ENCODE results near the gene ZP1. TPM values are rescaled to one million over a fixed set of nuclear protein-coding genes. Genes with fewer than 3 reads are reported as not detected.

The ZP1 gene
- polyA plus RNA-seq, 1 donor, result 0.07 TPM

- DNase-seq, result no peak
- Histone ChIP-seq H3K27me3 (ENCODE audit: control insufficient read depth, insufficient read depth, low read length) (no peaks in the 10 kb centered on the region), H3K4me1 (ENCODE audit: control insufficient read depth, insufficient read depth, low read length) (peaks cover 8% of the 10 kb centered on the region), H3K9me3 (ENCODE audit: control insufficient read depth, low read depth, low read length) (no peaks in the 10 kb centered on the region), H3K27ac (ENCODE audit: low read length) (no peak overlapping the region), H3K36me3 (ENCODE audit: control insufficient read depth, insufficient read depth, low read length) (no peaks in the 10 kb centered on the region), H3K4me3 (ENCODE audit: low read length) (no peak overlapping the region)
- 100% methylated on average over 1 of the region's 6 CpGs for WGBS (ENCODE audit: insufficient coverage, low lambda C conversion rate)
These were observed 5.0 kb downstream of the ZP1 start for GRCh38 chr11:60872124-60872960.

GRCh38 chr11:60872961-60873524 is 5.7 kb downstream of the ZP1 start:
- Histone ChIP-seq H3K4me1 (ENCODE audit: control insufficient read depth, insufficient read depth, low read length) (peaks cover 8% of the 10 kb centered on the region), H3K4me3 (ENCODE audit: low read length) (no peak overlapping the region), H3K27me3 (ENCODE audit: control insufficient read depth, insufficient read depth, low read length) (no peaks in the 10 kb centered on the region), H3K36me3 (ENCODE audit: control insufficient read depth, insufficient read depth, low read length) (no peaks in the 10 kb centered on the region), H3K27ac (ENCODE audit: low read length) (no peak overlapping the region), H3K9me3 (ENCODE audit: control insufficient read depth, low read depth, low read length) (no peaks in the 10 kb centered on the region)
- no peak for DNase-seq
- no CpG with 5 or more reads among the region's 16 CpGs for WGBS (ENCODE audit: insufficient coverage, low lambda C conversion rate)

GRCh38 chr11:60873533-60873932 is 6.2 kb downstream of the ZP1 start:
- no peak for DNase-seq
- no peak overlapping the region for H3K27ac ChIP-seq (ENCODE audit: low read length)

GRCh38 chr11:60874421-60875365 is 7.4 kb downstream of the ZP1 start:
- no peak for DNase-seq
- Histone ChIP-seq H3K9me3 (ENCODE audit: control insufficient read depth, low read depth, low read length) (no peaks in the 10 kb centered on the region), H3K27ac (ENCODE audit: low read length) (no peak overlapping the region), H3K4me1 (ENCODE audit: control insufficient read depth, insufficient read depth, low read length) (peaks cover 8% of the 10 kb centered on the region), H3K4me3 (ENCODE audit: low read length) (no peak overlapping the region), H3K27me3 (ENCODE audit: control insufficient read depth, insufficient read depth, low read length) (no peaks in the 10 kb centered on the region), H3K36me3 (ENCODE audit: control insufficient read depth, insufficient read depth, low read length) (peaks cover 4% of the 10 kb centered on the region)
- WGBS (ENCODE audit: insufficient coverage, low lambda C conversion rate), result no CpG with 5 or more reads among the region's 13 CpGs

More at GRCh38 chr11:60873533-60873932, 6.2 kb downstream of the ZP1 start:
- no peaks in the 10 kb centered on the region for H3K36me3 ChIP-seq (ENCODE audit: control insufficient read depth, insufficient read depth, low read length)
- no peaks in the 10 kb centered on the region for H3K9me3 ChIP-seq (ENCODE audit: control insufficient read depth, low read depth, low read length)
- peaks cover 8% of the 10 kb centered on the region for H3K4me1 ChIP-seq (ENCODE audit: control insufficient read depth, insufficient read depth, low read length)
- H3K27me3 ChIP-seq (ENCODE audit: control insufficient read depth, insufficient read depth, low read length), result no peaks in the 10 kb centered on the region
- H3K4me3 ChIP-seq (ENCODE audit: low read length), result no peak overlapping the region
- no CpG with 5 or more reads among the region's 12 CpGs for WGBS (ENCODE audit: insufficient coverage, low lambda C conversion rate)

- Histone ChIP-seq H3K27me3 (ENCODE audit: control insufficient read depth, insufficient read depth, low read length) (no peaks in the 10 kb centered on the region), H3K4me1 (ENCODE audit: control insufficient read depth, insufficient read depth, low read length) (peaks cover 8% of the 10 kb centered on the region), H3K9me3 (ENCODE audit: control insufficient read depth, low read depth, low read length) (no peaks in the 10 kb centered on the region), H3K4me3 (ENCODE audit: low read length) (no peak overlapping the region), H3K27ac (ENCODE audit: low read length) (peak overlapping the region; percentile 18), H3K36me3 (ENCODE audit: control insufficient read depth, insufficient read depth, low read length) (peaks cover 10% of the 10 kb centered on the region)
- WGBS (ENCODE audit: insufficient coverage, low lambda C conversion rate), result 20% methylated on average over 1 of the region's 7 CpGs
- DNase-seq, result peak; percentile 30 to 64
These were observed 8.2 kb downstream of the ZP1 start for GRCh38 chr11:60875366-60876167.

GRCh38 chr11:60876168-60876485 is 8.8 kb downstream of the ZP1 start:
- Histone ChIP-seq H3K9me3 (ENCODE audit: control insufficient read depth, low read depth, low read length) (no peaks in the 10 kb centered on the region), H3K4me3 (ENCODE audit: low read length) (no peak overlapping the region), H3K27ac (ENCODE audit: low read length) (no peak overlapping the region), H3K4me1 (ENCODE audit: control insufficient read depth, insufficient read depth, low read length) (peaks cover 8% of the 10 kb centered on the region), H3K27me3 (ENCODE audit: control insufficient read depth, insufficient read depth, low read length) (no peaks in the 10 kb centered on the region), H3K36me3 (ENCODE audit: control insufficient read depth, insufficient read depth, low read length) (peaks cover 14% of the 10 kb centered on the region)
- no peak for DNase-seq
- no CpG with 5 or more reads among the region's 2 CpGs for WGBS (ENCODE audit: insufficient coverage, low lambda C conversion rate)

- H3K4me3 ChIP-seq (ENCODE audit: low read length), result no peak overlapping the region
- 57% methylated on average over 1 of the region's 5 CpGs for WGBS (ENCODE audit: insufficient coverage, low lambda C conversion rate)
- DNase-seq, result no peak
- no peak overlapping the region for H3K27ac ChIP-seq (ENCODE audit: low read length)
- peaks cover 14% of the 10 kb centered on the region for H3K36me3 ChIP-seq (ENCODE audit: control insufficient read depth, insufficient read depth, low read length)
- H3K27me3 ChIP-seq (ENCODE audit: control insufficient read depth, insufficient read depth, low read length), result no peaks in the 10 kb centered on the region
- no peaks in the 10 kb centered on the region for H3K9me3 ChIP-seq (ENCODE audit: control insufficient read depth, low read depth, low read length)
- peaks cover 8% of the 10 kb centered on the region for H3K4me1 ChIP-seq (ENCODE audit: control insufficient read depth, insufficient read depth, low read length)
These were observed 11.1 kb downstream of the ZP1 start for GRCh38 chr11:60878245-60879101.

- Histone ChIP-seq H3K27me3 (ENCODE audit: control insufficient read depth, insufficient read depth, low read length) (no peaks in the 10 kb centered on the region), H3K36me3 (ENCODE audit: control insufficient read depth, insufficient read depth, low read length) (peaks cover 14% of the 10 kb centered on the region), H3K4me3 (ENCODE audit: low read length) (no peak overlapping the region), H3K4me1 (ENCODE audit: control insufficient read depth, insufficient read depth, low read length) (peaks cover 8% of the 10 kb centered on the region), H3K27ac (ENCODE audit: low read length) (no peak overlapping the region), H3K9me3 (ENCODE audit: control insufficient read depth, low read depth, low read length) (no peaks in the 10 kb centered on the region)
- no CpG with 5 or more reads among the region's 1 CpG for WGBS (ENCODE audit: insufficient coverage, low lambda C conversion rate)
- DNase-seq, result no peak
These were observed 11.8 kb downstream of the ZP1 start for GRCh38 chr11:60879104-60879503.

GRCh38 chr11:60879971-60880588 is 12.7 kb downstream of the ZP1 start:
- Histone ChIP-seq H3K4me3 (ENCODE audit: low read length) (no peak overlapping the region), H3K36me3 (ENCODE audit: control insufficient read depth, insufficient read depth, low read length) (peaks cover 14% of the 10 kb centered on the region), H3K27ac (ENCODE audit: low read length) (no peak overlapping the region), H3K9me3 (ENCODE audit: control insufficient read depth, low read depth, low read length) (no peaks in the 10 kb centered on the region), H3K4me1 (ENCODE audit: control insufficient read depth, insufficient read depth, low read length) (peaks cover 5% of the 10 kb centered on the region), H3K27me3 (ENCODE audit: control insufficient read depth, insufficient read depth, low read length) (no peaks in the 10 kb centered on the region)
- no peak for DNase-seq
- no CpG with 5 or more reads among the region's 5 CpGs for WGBS (ENCODE audit: insufficient coverage, low lambda C conversion rate)

All from large intestine (tissue), 3 donors.